H9 (cell line): ENCODE measurements around the gene FUNDC2. TPM values are rescaled to one million over a fixed set of nuclear protein-coding genes. Genes with fewer than 3 reads are reported as not detected.

Experiments
- DNase-seq: peaks from one replicate; pipeline ENCODE4 v3.0.0-alpha.2; 2017
- H2AFZ ChIP-seq: one replicate; pipeline ENCODE4 v1.6.1; 2013; ENCODE audit warnings: mild to moderate bottlenecking, low read length, control low read depth, moderate library complexity
- H2AK5ac ChIP-seq: 2 replicates; pipeline ENCODE4 v1.6.1; 2013; ENCODE audit warnings: low read length, control low read depth, mixed read lengths; ENCODE audit not compliant: insufficient read length
- H2BK120ac ChIP-seq: one replicate; pipeline ENCODE4 v1.6.1; 2013; ENCODE audit warnings: low read depth, mild to moderate bottlenecking, low read length, control low read depth, inconsistent platforms; ENCODE audit not compliant: poor library complexity, severe bottlenecking
- H2BK12ac ChIP-seq: 2 replicates; pipeline ENCODE4 v1.6.1; 2013; ENCODE audit warnings: low read length, control low read depth, mixed read lengths, low read depth; ENCODE audit not compliant: insufficient read length
- H2BK15ac ChIP-seq: 2 replicates; pipeline ENCODE4 v1.6.1; 2013; ENCODE audit warnings: low read depth, low read length, control low read depth
- H2BK20ac ChIP-seq: one replicate; pipeline ENCODE4 v1.6.1; 2013; ENCODE audit warnings: low read depth, mild to moderate bottlenecking, low read length, control low read depth, inconsistent platforms; ENCODE audit not compliant: poor library complexity, severe bottlenecking
- H2BK5ac ChIP-seq: 2 replicates; pipeline ENCODE4 v1.6.1; 2013; ENCODE audit warnings: low read length, control low read depth, mixed read lengths; ENCODE audit not compliant: insufficient read length
- H3K14ac ChIP-seq: 2 replicates; pipeline ENCODE4 v1.6.1; 2013; ENCODE audit warnings: low read length, control low read depth; ENCODE audit not compliant: insufficient read depth
- H3K18ac ChIP-seq: 2 replicates; pipeline ENCODE4 v1.6.1; 2013; ENCODE audit warnings: low read depth, mild to moderate bottlenecking, mixed read lengths, low read length, control low read depth; ENCODE audit not compliant: insufficient read length
- H3K23ac ChIP-seq: 2 replicates; pipeline ENCODE4 v1.6.1; 2013; ENCODE audit warnings: low read length, control low read depth, mixed read lengths, low read depth; ENCODE audit not compliant: insufficient read length
- H3K23me2 ChIP-seq: 2 replicates; pipeline ENCODE4 v1.6.1; 2013; ENCODE audit warnings: low read depth, mild to moderate bottlenecking, mixed read lengths, low read length, control low read depth; ENCODE audit not compliant: insufficient read length, poor library complexity, severe bottlenecking
- H3K27ac ChIP-seq: 2 replicates; pipeline ENCODE4 v1.5.1; 2013; ENCODE audit warnings: low read length, control low read depth, mixed read lengths, low read depth; ENCODE audit not compliant: insufficient read length
- H3K27me3 ChIP-seq: 2 replicates; pipeline ENCODE4 v1.6.1; 2013; ENCODE audit warnings: low read length, control low read depth, inconsistent platforms; ENCODE audit not compliant: insufficient read depth
- H3K4ac ChIP-seq: 2 replicates; pipeline ENCODE4 v1.6.1; 2013; ENCODE audit warnings: low read depth, mild to moderate bottlenecking, control low read depth, inconsistent platforms, low read length, moderate library complexity
- H3K4me1 ChIP-seq: 2 replicates; pipeline ENCODE4 v1.6.1; 2013; ENCODE audit warnings: low read length, control low read depth, inconsistent platforms; ENCODE audit not compliant: insufficient read depth
- H3K4me2 ChIP-seq: 2 replicates; pipeline ENCODE4 v1.6.1; 2013; ENCODE audit warnings: low read length, control low read depth, mixed read lengths; ENCODE audit not compliant: insufficient read length, insufficient read depth
- H3K56ac ChIP-seq: 2 replicates; pipeline ENCODE4 v1.6.1; 2013; ENCODE audit warnings: low read depth, mild to moderate bottlenecking, mixed read lengths, low read length, control low read depth; ENCODE audit not compliant: insufficient read length
- H3K79me1 ChIP-seq: 2 replicates; pipeline ENCODE4 v1.6.1; 2013; ENCODE audit warnings: low read depth, mild to moderate bottlenecking, moderate library complexity, low read length, control low read depth, inconsistent platforms; ENCODE audit not compliant: insufficient read depth, poor library complexity, severe bottlenecking
- H3K79me2 ChIP-seq: 2 replicates; pipeline ENCODE4 v1.6.1; 2013; ENCODE audit warnings: low read length, control low read depth, inconsistent platforms; ENCODE audit not compliant: insufficient read depth
- H3K9ac ChIP-seq: 2 replicates; pipeline ENCODE4 v1.6.1; 2013; ENCODE audit warnings: low read length, control low read depth, mixed read lengths; ENCODE audit not compliant: insufficient read length; ENCODE audit errors: extremely low read depth
- H3K9me3 ChIP-seq: one replicate; pipeline ENCODE4 v1.6.1; 2013; ENCODE audit warnings: low read depth, low read length, inconsistent platforms; ENCODE audit not compliant: control insufficient read depth
- H3T11ph ChIP-seq: one replicate; pipeline ENCODE4 v1.6.1; 2013; ENCODE audit warnings: mild to moderate bottlenecking, low read length, control low read depth, inconsistent platforms
- H4K20me1 ChIP-seq: one replicate; pipeline ENCODE4 v1.6.1; 2013; ENCODE audit not compliant: control insufficient read depth, insufficient read length, insufficient read depth
- H4K5ac ChIP-seq: 2 replicates; pipeline ENCODE4 v1.6.1; 2013; ENCODE audit warnings: low read depth, mild to moderate bottlenecking, mixed read lengths, low read length, control low read depth; ENCODE audit not compliant: insufficient read length
- H4K8ac ChIP-seq: replicated peaks from 2 replicates; pipeline ENCODE4 v1.6.1; 2013; ENCODE audit warnings: low read length, control low read depth, mixed read lengths, low read depth; ENCODE audit not compliant: insufficient read length
- H4K91ac ChIP-seq: 2 replicates; pipeline ENCODE4 v1.6.1; 2013; ENCODE audit warnings: low read depth, mild to moderate bottlenecking, moderate library complexity, mixed read lengths, low read length, control low read depth; ENCODE audit not compliant: insufficient read length
- H3K27ac Mint-ChIP-seq, 3 experiments: 2 replicates in 2 of 3; 3 replicates in 1 of 3; pipeline ENCODE4 v1.8.0; 2020 to 2021; ENCODE audit warnings: mixed read lengths in 3 of 3, mild to moderate bottlenecking in 1 of 3, moderate library complexity in 1 of 3
- H3K27me3 Mint-ChIP-seq: 2 replicates; pipeline ENCODE4 v1.8.0; 2021; ENCODE audit warnings: low read depth, mild to moderate bottlenecking, moderate library complexity, mixed read lengths
- H3K36me3 Mint-ChIP-seq, 3 experiments: 2 replicates in 2 of 3; 3 replicates in 1 of 3; pipeline ENCODE4 v1.8.0; 2020 to 2021; ENCODE audit warnings: low read depth in 3 of 3, mixed read lengths in 3 of 3; ENCODE audit not compliant: insufficient read depth in 1 of 3
- H3K4me1 Mint-ChIP-seq, 2 experiments: 2 replicates each; pipeline ENCODE4 v1.8.0; 2020; ENCODE audit warnings: mixed read lengths in 2 of 2
- H3K4me3 Mint-ChIP-seq, 2 experiments: 2 replicates in 1 of 2; 3 replicates in 1 of 2; pipeline ENCODE4 v1.8.0; 2020 to 2021; ENCODE audit warnings: mild to moderate bottlenecking in 2 of 2, mixed read lengths in 2 of 2, moderate library complexity in 1 of 2
- H3K9me3 Mint-ChIP-seq, 2 experiments: 2 replicates in 1 of 2; 3 replicates in 1 of 2; pipeline ENCODE4 v1.8.0; 2020; ENCODE audit warnings: mild to moderate bottlenecking in 2 of 2, mixed read lengths in 2 of 2, moderate library complexity in 1 of 2
- WGBS: extraction: QIAGEN DNeasy Blood & Tissue Kit; methylation state at CpG from one replicate; pipeline ENCODE4 v1.1.7; 2013; ENCODE audit warnings: missing lambda C conversion rate, low lambda C conversion rate, mixed read lengths; ENCODE audit not compliant: insufficient read length; ENCODE audit errors: extremely low coverage; 5-methylcytosine and 5-hydroxymethylcytosine counted together
- total RNA-seq: library from RNA; stranded (reverse); gene quantifications from 2 replicates; pipeline ENCODE4 v1.2.1, GENCODE V29; 2021
- TF ChIP-seq, protein P1 (sequence below): fragments of 200-600 bp; sonication (generic); conservative IDR thresholded peaks from 3 replicates; pipeline ENCODE4 v1.8.0; 2021; ENCODE audit warnings: antibody characterized with exemption, mild to moderate bottlenecking

Gene FUNDC2
- total RNA-seq, 1 experiment from 2014 or later = 62.1 TPM

DNA sequence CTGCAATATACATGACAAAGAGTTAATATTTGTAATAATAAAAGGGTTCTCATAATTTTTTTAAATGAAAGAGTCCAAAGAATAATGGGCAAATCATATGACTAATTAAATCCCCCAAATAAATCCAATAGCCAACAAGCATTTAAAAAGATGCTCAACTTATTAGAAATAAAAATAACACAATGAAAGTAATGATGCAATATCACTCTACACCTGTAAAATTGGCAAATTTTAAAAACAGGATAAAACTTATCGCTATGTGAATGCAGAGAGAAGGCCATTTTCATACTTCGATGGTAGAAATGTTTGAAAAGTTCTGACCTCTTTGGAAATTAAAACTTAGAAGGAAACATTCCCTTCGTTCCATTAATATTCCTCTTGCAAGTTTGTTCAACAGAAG is 6.1 kb upstream of the FUNDC2 start:
- Histone ChIP-seq H2BK120ac (no peak overlapping the region), H3K23me2 (no peaks in the 10 kb centered on the region), H2BK15ac (no peak overlapping the region), H3K18ac (no peak overlapping the region), H4K20me1 (no peaks in the 10 kb centered on the region), H3K79me2 (no peaks in the 10 kb centered on the region), H3K79me1 (no peaks in the 10 kb centered on the region), H2BK5ac (no peak overlapping the region), H3K9ac (no peak overlapping the region), H3K14ac (no peak overlapping the region), H2AFZ (no peak overlapping the region), H3K4ac (no peak overlapping the region), H2AK5ac (no peak overlapping the region), H4K5ac (no peak overlapping the region), H2BK20ac (no peak overlapping the region), H3K23ac (no peak overlapping the region), H3T11ph (no peak overlapping the region), H2BK12ac (no peak overlapping the region), H3K4me1 (no peaks in the 10 kb centered on the region), H3K27me3 (no peaks in the 10 kb centered on the region), H3K56ac (no peak overlapping the region), H3K27ac (no peak overlapping the region), H3K9me3 (peaks cover 29% of the 10 kb centered on the region), H3K4me2 (no peak overlapping the region), H4K91ac (no peak overlapping the region), H4K8ac (no peak overlapping the region)
- no peaks in the 10 kb centered on the region for H3K27me3 Mint-ChIP-seq
- no CpG with 5 or more reads among the region's 3 CpGs for WGBS
- TF ChIP-seq, protein P1, sequence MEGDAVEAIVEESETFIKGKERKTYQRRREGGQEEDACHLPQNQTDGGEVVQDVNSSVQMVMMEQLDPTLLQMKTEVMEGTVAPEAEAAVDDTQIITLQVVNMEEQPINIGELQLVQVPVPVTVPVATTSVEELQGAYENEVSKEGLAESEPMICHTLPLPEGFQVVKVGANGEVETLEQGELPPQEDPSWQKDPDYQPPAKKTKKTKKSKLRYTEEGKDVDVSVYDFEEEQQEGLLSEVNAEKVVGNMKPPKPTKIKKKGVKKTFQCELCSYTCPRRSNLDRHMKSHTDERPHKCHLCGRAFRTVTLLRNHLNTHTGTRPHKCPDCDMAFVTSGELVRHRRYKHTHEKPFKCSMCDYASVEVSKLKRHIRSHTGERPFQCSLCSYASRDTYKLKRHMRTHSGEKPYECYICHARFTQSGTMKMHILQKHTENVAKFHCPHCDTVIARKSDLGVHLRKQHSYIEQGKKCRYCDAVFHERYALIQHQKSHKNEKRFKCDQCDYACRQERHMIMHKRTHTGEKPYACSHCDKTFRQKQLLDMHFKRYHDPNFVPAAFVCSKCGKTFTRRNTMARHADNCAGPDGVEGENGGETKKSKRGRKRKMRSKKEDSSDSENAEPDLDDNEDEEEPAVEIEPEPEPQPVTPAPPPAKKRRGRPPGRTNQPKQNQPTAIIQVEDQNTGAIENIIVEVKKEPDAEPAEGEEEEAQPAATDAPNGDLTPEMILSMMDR = no peak
- no peak overlapping the region for H3K27ac Mint-ChIP-seq
- H3K9me3 Mint-ChIP-seq = peaks cover 43 to 50% of the 10 kb centered on the region in 2 experiments
- peaks cover 0 to 7% (median 3%) of the 10 kb centered on the region in 3 experiments; a peak in 2 of 7 replicates for H3K36me3 Mint-ChIP-seq
- peaks cover 3 to 4% of the 10 kb centered on the region in 2 experiments for H3K4me1 Mint-ChIP-seq
- DNase-seq = no peak
- H3K4me3 Mint-ChIP-seq = no peak overlapping the region
